NOMO-1 treated with dmso at 0.1 percent for 144 hours (cell line): ENCODE measurements around the gene SLC35E2B.
"Not testable (repeated sequence)": the region's sequence is repeated elsewhere in the genome, so short reads cannot be mapped to it uniquely, and the experiment has no call there.

Experiments used
- DNase-seq: peaks from one replicate; lab custom pipeline; 2025; ENCODE audit not compliant: unreplicated experiment; lab: John Stamatoyannopoulos, UW

Gene SLC35E2B

GRCh38 chr1:1677718-1678580 lies 14.6 kb downstream of the SLC35E2B start:
- DNase-seq = no peak

- DNase-seq = not testable (repeated sequence)
These were observed 16.5 kb downstream of the SLC35E2B start for GRCh38 chr1:1676087-1676486.

DNA sequence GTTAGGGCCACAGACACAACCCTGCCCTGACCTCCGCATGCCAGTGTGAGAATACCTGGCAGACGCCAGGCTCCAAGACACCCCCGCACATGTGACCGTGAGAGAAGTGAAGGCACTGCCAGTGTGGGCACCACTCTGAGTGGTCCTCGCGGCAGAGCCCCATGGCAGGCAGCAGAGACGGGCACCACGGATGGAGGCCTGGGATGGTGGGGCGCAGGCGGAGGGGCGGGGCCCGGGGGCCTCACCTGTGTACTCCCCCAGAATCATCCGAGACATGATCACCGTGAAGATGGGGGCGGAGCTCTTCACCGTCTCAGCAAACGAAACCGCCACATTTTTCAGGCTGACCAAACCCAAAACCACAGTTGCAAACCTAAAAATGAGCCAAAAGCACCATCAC lies 17.4 kb downstream of the SLC35E2B start:
- not testable (repeated sequence) for DNase-seq

GRCh38 chr1:1674806-1675205 lies 17.8 kb downstream of the SLC35E2B start:
- DNase-seq = not testable (repeated sequence)

DNA sequence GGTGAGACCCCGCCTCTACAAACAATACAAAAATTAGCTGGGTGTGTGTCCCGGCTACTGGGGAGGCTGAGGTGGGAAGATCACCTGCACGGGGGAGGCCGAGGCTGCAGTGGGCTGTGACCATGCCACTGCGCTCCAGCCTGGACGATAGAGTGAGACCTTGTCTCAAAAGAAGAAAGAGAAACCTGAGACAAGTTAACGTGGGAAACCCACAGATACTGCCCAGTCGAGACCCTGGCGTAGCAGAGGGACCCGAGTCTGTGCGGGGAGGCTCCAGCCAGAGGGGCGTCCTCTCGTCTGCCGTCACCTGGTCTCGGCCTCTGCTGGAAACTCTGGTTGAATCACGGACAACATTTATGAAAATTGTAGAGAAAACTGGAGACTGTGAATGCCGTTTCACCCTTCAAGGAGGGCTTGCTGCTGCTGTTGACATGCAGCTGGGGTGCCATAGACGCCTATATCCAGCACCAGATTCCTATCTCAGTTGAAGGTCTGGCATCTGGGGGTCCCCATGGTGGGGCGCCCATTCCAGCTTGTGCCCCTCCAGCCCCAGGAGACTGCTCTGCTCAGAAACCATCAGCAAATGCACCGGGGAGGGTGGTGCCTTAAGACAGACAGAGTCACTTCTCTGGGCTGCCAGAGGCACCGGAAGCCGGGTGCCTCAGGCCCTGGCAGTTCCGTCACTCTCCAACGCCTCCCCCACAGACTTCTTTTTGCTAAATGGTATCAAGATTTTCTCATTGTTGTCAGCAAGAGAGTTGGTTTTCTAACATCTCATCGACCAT lies 20.2 kb downstream of the SLC35E2B start:
- DNase-seq = no peak

- no peak for DNase-seq
These were observed 21.1 kb downstream of the SLC35E2B start for GRCh38 chr1:1671365-1672119.

DNA sequence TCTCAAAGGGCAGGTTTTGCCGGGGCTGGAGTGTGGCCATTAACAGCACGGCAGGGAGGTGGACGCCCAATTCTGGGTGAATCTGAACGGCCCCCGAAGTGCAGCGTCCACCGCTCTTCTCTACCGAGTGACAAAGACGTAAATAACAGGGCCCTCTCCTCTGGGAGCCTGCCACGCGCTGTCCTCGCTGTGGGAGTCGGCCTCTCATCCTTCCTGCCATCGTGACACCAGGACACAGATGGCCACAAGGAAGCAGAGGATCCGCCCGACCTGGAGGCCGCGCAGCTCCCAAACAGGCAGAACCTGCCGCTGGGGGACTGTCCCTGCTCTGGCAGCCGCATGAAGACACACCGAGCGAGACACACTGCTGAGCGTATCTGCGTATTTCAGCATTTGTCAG lies 21.7 kb downstream of the SLC35E2B start:
- DNase-seq = no peak

- no peak for DNase-seq
These were observed 22.8 kb downstream of the SLC35E2B start for GRCh38 chr1:1669468-1670440.

- DNase-seq = no peak
These were observed 26.1 kb downstream of the SLC35E2B start for GRCh38 chr1:1666526-1666925.

GRCh38 chr1:1665815-1666251 lies 26.8 kb downstream of the SLC35E2B start:
- no peak for DNase-seq

- DNase-seq = no peak
These were observed 27.4 kb downstream of the SLC35E2B start for GRCh38 chr1:1664941-1665814.

- not testable (repeated sequence) for DNase-seq
These were observed 28.3 kb downstream of the SLC35E2B start for GRCh38 chr1:1664318-1664717.

GRCh38 chr1:1662830-1663560 lies 29.6 kb downstream of the SLC35E2B start:
- DNase-seq = not testable (repeated sequence)

DNA sequence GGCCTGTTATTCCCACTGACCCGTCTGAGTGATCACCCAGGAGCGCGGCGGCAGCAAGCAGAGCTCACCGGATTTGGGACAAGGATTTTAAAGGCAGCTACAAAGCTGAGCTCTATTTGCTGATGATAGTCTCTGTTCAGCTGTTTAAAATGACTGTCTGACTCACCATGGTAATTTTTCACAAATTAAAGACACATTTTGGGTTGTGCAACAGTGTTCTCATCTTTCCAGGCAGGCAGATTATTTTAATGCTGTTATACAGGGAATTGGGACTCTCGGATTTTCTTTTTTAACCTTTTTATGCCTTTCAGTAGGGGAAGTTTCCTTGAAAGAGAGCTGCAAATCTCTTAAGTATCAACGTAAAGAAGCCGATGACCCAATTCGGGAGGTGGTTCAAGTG lies 30.2 kb downstream of the SLC35E2B start:
- not testable (repeated sequence) for DNase-seq

DNA sequence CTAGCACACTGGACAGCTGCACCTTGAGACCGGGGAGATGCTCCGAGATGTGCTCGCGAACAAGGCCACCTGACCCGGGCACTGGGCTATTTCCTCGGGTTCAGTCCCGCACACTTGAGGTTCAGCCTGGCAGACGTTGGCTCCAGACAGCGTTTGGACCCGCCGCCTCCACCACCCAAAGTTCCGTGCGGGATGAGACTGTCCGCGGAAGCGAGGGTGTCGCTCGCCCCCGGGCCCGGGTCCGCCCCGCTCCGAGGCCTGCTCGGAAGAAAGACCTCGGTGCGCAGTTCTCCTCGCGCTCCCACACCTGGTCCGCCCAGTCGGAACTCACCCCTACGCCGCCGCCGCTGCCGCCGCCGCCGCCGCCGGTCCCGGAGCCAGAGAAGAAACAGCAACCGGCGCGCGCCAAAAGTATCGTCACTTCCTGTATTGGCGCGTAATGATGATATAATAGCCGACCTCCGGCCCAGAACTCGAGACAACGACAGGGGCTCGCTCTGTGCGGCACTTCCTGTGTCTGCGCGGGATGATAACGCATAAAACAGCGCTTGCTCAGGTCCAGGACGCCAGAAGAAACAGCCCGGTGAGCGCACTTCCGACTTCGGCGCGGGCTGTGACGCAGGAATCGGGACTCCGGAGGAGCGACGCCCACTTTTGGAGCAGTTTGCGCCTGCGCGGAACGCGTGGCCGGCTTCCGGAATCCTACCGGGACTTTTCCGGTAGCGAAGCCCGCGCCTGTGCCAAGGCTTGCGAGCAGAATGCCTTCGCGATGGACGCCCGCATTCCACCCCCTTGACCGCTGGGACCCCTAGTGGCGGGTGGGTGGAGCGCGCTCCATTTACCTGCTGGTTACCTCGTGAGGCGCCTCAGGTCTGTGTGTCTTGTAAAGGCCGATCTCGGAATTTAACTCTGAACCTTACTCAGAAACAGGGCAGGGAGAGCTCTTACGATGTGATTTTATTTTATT lies 33.7 kb downstream of the SLC35E2B start, which contains the start of gene CDK11B:
Gene CDK11B, minus strand, starts transcription at position 422 of the 967 bp plus-strand sequence. CDS start 1,519 bp downstream, outside the sequence.
- peak; percentile 86 for DNase-seq

DNA sequence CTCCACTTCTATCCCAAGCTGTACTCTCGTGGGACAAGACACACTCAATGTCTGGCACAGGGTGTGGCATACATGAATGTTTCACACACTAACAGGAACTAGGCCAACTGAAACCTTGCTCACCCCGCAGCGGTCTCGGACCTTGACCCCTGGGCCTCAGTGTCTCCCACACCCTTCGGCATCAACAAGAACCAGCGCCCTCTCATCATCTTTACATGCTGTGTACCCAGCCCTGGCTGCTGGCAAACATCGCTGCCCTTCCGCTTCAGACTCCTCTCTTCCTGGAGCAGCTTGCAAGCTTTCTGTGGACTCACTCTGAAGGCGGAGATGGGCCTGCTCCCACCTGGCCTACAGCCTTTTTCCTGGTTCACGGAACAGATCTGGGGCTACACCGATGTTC lies 44.3 kb downstream of the SLC35E2B start:
- DNase-seq = not testable (repeated sequence)
